GM12891 (cell line): ENCODE results near the gene GOLGA7B.
A peak's percentile ranks its signal among the peaks of the same experiment; 100 is the strongest.

Experiments
- DNase-seq: peaks from one replicate; pipeline ENCODE4 v3.0.0; 2011; ENCODE audit warnings: low spot score; ENCODE audit not compliant: insufficient read length
- FAIRE-seq: peaks from 2 replicates; lab custom pipeline; 2011; peaks lifted over from hg19 to GRCh38; lab: Jason Lieb, UNC
- PAX5 ChIP-seq: IDR thresholded peaks from 2 replicates; pipeline ENCODE4 v1.6.1; 2011; ENCODE audit warnings: low read length, moderate library complexity, mild to moderate bottlenecking; ENCODE audit not compliant: insufficient read depth, severe bottlenecking
- POLR2A ChIP-seq: IDR thresholded peaks from 2 replicates; pipeline ENCODE4 v1.6.1; 2011; ENCODE audit warnings: low read depth, low read length, control low read depth
- POLR2AphosphoS5 ChIP-seq: IDR thresholded peaks from 2 replicates; pipeline ENCODE4 v1.6.1; 2011; ENCODE audit warnings: low read depth, low read length, control low read depth
- POU2F2 ChIP-seq: IDR thresholded peaks from 2 replicates; pipeline ENCODE4 v1.6.1; 2011; ENCODE audit warnings: low read depth, mild to moderate bottlenecking, control low read depth, low read length, moderate library complexity
- SPI1 ChIP-seq: IDR thresholded peaks from 2 replicates; pipeline ENCODE4 v1.6.1; 2011; ENCODE audit warnings: low read depth, low read length, control low read depth
- TAF1 ChIP-seq: IDR thresholded peaks from 2 replicates; pipeline ENCODE4 v1.6.1; 2011; ENCODE audit warnings: low read depth, low read length, control low read depth

The GOLGA7B gene

GRCh38 chr10:97866524-97867219 is 17.0 kb downstream of the GOLGA7B start:
- DNase-seq (no peak), FAIRE-seq (no peak)
- TF ChIP-seq TAF1 (no peak), PAX5 (no peak), POLR2A (no peak), POU2F2 (no peak), POLR2AphosphoS5 (no peak), SPI1 (no peak)

GRCh38 chr10:97867220-97867800 is 17.7 kb downstream of the GOLGA7B start:
- TF ChIP-seq SPI1 = no peak
- TF ChIP-seq POU2F2 = no peak
- TF ChIP-seq POLR2A = no peak
- TF ChIP-seq TAF1 = no peak
- TF ChIP-seq POLR2AphosphoS5 = no peak
- no peak for TF ChIP-seq PAX5
- no peak for DNase-seq
- no peak for FAIRE-seq

- no peak for TF ChIP-seq SPI1
- TF ChIP-seq PAX5 = no peak
- TF ChIP-seq POLR2A = no peak
- no peak for TF ChIP-seq POLR2AphosphoS5
- no peak for TF ChIP-seq TAF1
- no peak for TF ChIP-seq POU2F2
- DNase-seq = no peak
- FAIRE-seq = no peak
Observed at GRCh38 chr10:97868134-97868685, 18.6 kb downstream of the GOLGA7B start.

- peak; percentile 72 for DNase-seq
- TF ChIP-seq PAX5 (no peak), SPI1 (no peak), POLR2AphosphoS5 (no peak), TAF1 (no peak), POLR2A (no peak)
- FAIRE-seq = peak; percentile 81
Observed at GRCh38 chr10:97869091-97870042, 19.7 kb downstream of the GOLGA7B start.

GRCh38 chr10:97870990-97871389 is 21.3 kb downstream of the GOLGA7B start:
- FAIRE-seq = no peak
- no peak for TF ChIP-seq POU2F2
- no peak for TF ChIP-seq TAF1
- TF ChIP-seq SPI1 = no peak
- TF ChIP-seq POLR2A = no peak
- TF ChIP-seq POLR2AphosphoS5 = no peak
- TF ChIP-seq PAX5 = no peak
- DNase-seq = no peak

- no peak for TF ChIP-seq PAX5
- no peak for TF ChIP-seq TAF1
- TF ChIP-seq POLR2AphosphoS5 = no peak
- TF ChIP-seq POLR2A = no peak
- no peak for TF ChIP-seq SPI1
- TF ChIP-seq POU2F2 = no peak
- DNase-seq = no peak
- FAIRE-seq = no peak
Observed at GRCh38 chr10:97873569-97873968, 23.9 kb downstream of the GOLGA7B start.

- FAIRE-seq (no peak), DNase-seq (no peak)
- TF ChIP-seq PAX5 = no peak
- TF ChIP-seq SPI1 = no peak
- TF ChIP-seq TAF1 = no peak
- no peak for TF ChIP-seq POU2F2
- no peak for TF ChIP-seq POLR2A
- TF ChIP-seq POLR2AphosphoS5 = no peak
Observed at GRCh38 chr10:97874332-97874731, 24.7 kb downstream of the GOLGA7B start.

GRCh38 chr10:97875391-97875790 is 25.7 kb downstream of the GOLGA7B start:
- FAIRE-seq (no peak), DNase-seq (no peak)
- TF ChIP-seq POLR2A (no peak), POU2F2 (no peak), PAX5 (no peak), TAF1 (no peak), POLR2AphosphoS5 (no peak), SPI1 (no peak)

- TF ChIP-seq POLR2A (no peak), POLR2AphosphoS5 (no peak), TAF1 (no peak), SPI1 (no peak), POU2F2 (no peak), PAX5 (no peak)
- DNase-seq (no peak), FAIRE-seq (no peak)
Observed at GRCh38 chr10:97876402-97876801, 26.8 kb downstream of the GOLGA7B start.
